Ishikawa (cell line): ENCODE measurements around the gene IL1F10.

Experiments
- CREB1 ChIP-seq: IDR thresholded peaks from 2 replicates; pipeline ENCODE4 v1.6.1; 2012; ENCODE audit warnings: low read depth
- EGR1 ChIP-seq: IDR thresholded peaks from 2 replicates; pipeline ENCODE4 v1.6.1; 2012
- EP300 ChIP-seq: IDR thresholded peaks from 2 replicates; pipeline ENCODE4 v1.6.1; 2012; ENCODE audit warnings: borderline replicate concordance
- MAX ChIP-seq: IDR thresholded peaks from 2 replicates; pipeline ENCODE4 v1.6.1; 2012
- RAD21 ChIP-seq: IDR thresholded peaks from 2 replicates; pipeline ENCODE4 v1.6.1; 2012; ENCODE audit warnings: low read depth
- TAF1 ChIP-seq: IDR thresholded peaks from 2 replicates; pipeline ENCODE4 v1.6.1; 2012; ENCODE audit warnings: low read depth, mild to moderate bottlenecking

GRCh38 chr2:113093613-113093977, 25.8 kb downstream of the IL1F10 start:
- TF ChIP-seq EGR1 (no peak), CREB1 (no peak), TAF1 (no peak), RAD21 (no peak), EP300 (no peak), MAX (no peak)
